ENCODE measurements around the gene DMPK.
A peak's percentile ranks its signal among the peaks of the same experiment; 100 is the strongest.

Gene DMPK

DNA sequence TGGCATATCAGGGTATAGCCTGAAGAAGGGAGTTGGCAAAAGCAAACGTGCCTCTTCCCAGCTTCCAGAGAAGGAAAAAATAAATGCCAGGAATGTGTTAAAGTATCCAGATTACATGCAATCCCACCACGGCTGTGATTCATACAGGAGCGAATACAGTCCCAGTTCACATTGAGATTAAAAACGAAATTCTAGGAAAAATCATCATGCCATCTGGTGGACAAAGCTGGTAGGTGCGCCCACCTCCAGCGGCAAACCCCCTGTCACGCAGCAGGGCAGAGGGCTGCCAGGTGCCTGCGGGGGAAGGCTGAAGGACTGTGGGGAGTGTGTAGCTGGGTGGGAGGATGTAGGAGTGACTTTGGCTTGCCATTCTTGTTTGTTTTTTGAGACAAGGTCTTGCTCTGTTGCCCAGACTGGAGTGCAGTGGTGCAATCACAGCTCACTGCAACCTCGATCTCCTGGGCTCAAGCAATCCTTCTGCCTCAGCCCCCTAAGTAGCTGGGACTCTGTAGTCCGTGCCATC lies 16.8 kb upstream of the DMPK start:
- H3K9me3 ChIP-seq (ENCODE audit: control insufficient read depth, low read length), result no peaks in the 10 kb centered on the region
- H3K4me1 ChIP-seq (ENCODE audit: control insufficient read depth, insufficient read depth, low read length, poor library complexity, severe bottlenecking), result peaks cover 3% of the 10 kb centered on the region
- H3K27ac ChIP-seq (ENCODE audit: low read depth, low read length, severe bottlenecking), result no peak overlapping the region
- no peak overlapping the region for H3K4me3 ChIP-seq (ENCODE audit: extremely low read depth, insufficient read depth, low read length, poor library complexity, severe bottlenecking)
- WGBS, 2 experiments (ENCODE audit: insufficient coverage in 2 of 2), result 17 to 26% methylated on average over 8 to 9 of the region's 10 CpGs
- H3K36me3 ChIP-seq (ENCODE audit: control insufficient read depth, insufficient read depth, low read length), result no peaks in the 10 kb centered on the region

GRCh38 chr19:45794627-45795026 lies 12.3 kb upstream of the DMPK start:
- no peak overlapping the region for H3K27ac ChIP-seq (ENCODE audit: low read depth, low read length, severe bottlenecking)
- peaks cover 15% of the 10 kb centered on the region for H3K4me1 ChIP-seq (ENCODE audit: control insufficient read depth, insufficient read depth, low read length, poor library complexity, severe bottlenecking)
- no peaks in the 10 kb centered on the region for H3K9me3 ChIP-seq (ENCODE audit: control insufficient read depth, low read length)
- WGBS, 2 experiments (ENCODE audit: insufficient coverage in 2 of 2), result 94 to 100% methylated on average over 1 to 2 of the region's 2 CpGs
- H3K4me3 ChIP-seq (ENCODE audit: extremely low read depth, insufficient read depth, low read length, poor library complexity, severe bottlenecking), result no peak overlapping the region
- peaks cover 10% of the 10 kb centered on the region for H3K36me3 ChIP-seq (ENCODE audit: control insufficient read depth, insufficient read depth, low read length)

DNA sequence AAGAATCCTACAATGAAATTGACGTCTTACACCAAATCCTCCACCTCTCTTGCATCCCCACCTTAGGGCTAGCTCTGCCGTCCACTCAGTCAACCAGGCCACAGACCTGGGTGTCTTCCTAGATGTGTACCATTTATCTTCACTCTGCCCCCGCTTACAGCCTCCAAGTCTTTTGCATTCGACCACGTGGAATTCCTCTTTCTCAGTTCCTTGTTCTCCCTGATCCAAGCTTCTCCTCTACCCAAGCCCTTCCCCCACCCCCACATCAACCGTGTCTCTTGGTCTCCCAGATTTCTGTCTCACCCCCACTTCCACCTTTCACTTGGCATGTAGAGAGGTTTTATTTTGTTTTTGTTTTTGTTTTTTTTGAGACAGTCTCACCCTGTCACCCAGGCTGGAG lies 11.6 kb upstream of the DMPK start:
- H3K4me1 ChIP-seq (ENCODE audit: control insufficient read depth, insufficient read depth, low read length, poor library complexity, severe bottlenecking), result peaks cover 15% of the 10 kb centered on the region
- H3K4me3 ChIP-seq (ENCODE audit: extremely low read depth, insufficient read depth, low read length, poor library complexity, severe bottlenecking), result no peak overlapping the region
- peaks cover 17% of the 10 kb centered on the region for H3K36me3 ChIP-seq (ENCODE audit: control insufficient read depth, insufficient read depth, low read length)
- WGBS, 2 experiments (ENCODE audit: insufficient coverage in 2 of 2), result 96 to 100% methylated on average over 2 to 3 of the region's 6 CpGs
- no peaks in the 10 kb centered on the region for H3K9me3 ChIP-seq (ENCODE audit: control insufficient read depth, low read length)
- no peak overlapping the region for H3K27ac ChIP-seq (ENCODE audit: low read depth, low read length, severe bottlenecking)

GRCh38 chr19:45793178-45793564 lies 10.9 kb upstream of the DMPK start:
- Histone ChIP-seq H3K36me3 (ENCODE audit: control insufficient read depth, insufficient read depth, low read length) (peaks cover 24% of the 10 kb centered on the region), H3K4me1 (ENCODE audit: control insufficient read depth, insufficient read depth, low read length, poor library complexity, severe bottlenecking) (peaks cover 15% of the 10 kb centered on the region), H3K9me3 (ENCODE audit: control insufficient read depth, low read length) (no peaks in the 10 kb centered on the region), H3K27ac (ENCODE audit: low read depth, low read length, severe bottlenecking) (peak overlapping the region; percentile 60), H3K4me3 (ENCODE audit: extremely low read depth, insufficient read depth, low read length, poor library complexity, severe bottlenecking) (no peak overlapping the region)
- WGBS, 2 experiments (ENCODE audit: insufficient coverage in 2 of 2), result 58 to 62% methylated on average over 3 of the region's 3 CpGs

DNA sequence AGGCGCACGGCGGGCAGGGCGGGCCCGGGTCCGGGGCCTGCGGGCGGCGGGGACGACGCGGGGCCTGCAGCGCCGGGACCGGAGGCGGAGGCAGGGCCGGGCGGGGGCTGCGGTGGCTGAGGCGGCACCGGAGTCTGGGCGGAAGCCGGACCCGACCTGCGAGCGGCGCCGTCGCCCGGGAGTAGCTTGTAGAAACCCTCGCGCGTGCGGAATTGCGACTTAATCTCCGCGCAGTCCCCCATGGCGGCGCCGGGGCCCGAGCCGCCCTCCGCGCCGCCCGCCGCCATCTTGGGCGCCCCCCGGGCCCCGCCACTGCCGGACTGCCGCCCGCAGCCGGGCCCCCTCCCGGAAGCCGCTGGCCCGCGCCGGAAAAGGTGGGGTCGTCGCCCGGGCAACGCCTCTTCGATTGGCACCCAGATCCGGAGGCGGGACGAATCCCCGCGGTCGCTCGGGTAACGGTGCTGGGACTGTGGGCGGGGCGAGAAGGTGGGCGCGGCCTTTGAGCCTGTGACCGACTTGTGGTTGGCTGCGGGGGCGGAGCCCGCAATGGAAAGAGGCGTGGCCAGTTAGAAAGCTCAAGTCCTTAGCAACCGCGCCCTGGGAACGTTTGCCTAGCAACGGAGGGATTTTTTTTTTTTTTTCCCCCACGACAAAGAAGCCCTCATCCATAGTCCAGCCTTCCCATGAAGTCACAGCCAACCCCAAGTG lies 10.3 kb upstream of the DMPK start, which contains the start of gene DMWD:
TSS of gene DMWD (minus strand) at position 376 of the 708 bp plus-strand sequence. CDS start at position 287, 89 bp downstream.
- 0% methylated on average over 77 to 83 of the region's 86 CpGs for WGBS, 2 experiments (ENCODE audit: insufficient coverage in 2 of 2)
- Histone ChIP-seq H3K4me1 (ENCODE audit: control insufficient read depth, insufficient read depth, low read length, poor library complexity, severe bottlenecking) (peaks cover 15% of the 10 kb centered on the region), H3K27ac (ENCODE audit: low read depth, low read length, severe bottlenecking) (peak within 1 kb of the TSS; percentile 60), H3K9me3 (ENCODE audit: control insufficient read depth, low read length) (no peaks in the 10 kb centered on the region), H3K4me3 (ENCODE audit: extremely low read depth, insufficient read depth, low read length, poor library complexity, severe bottlenecking) (peak within 1 kb of the TSS; percentile 82), H3K36me3 (ENCODE audit: control insufficient read depth, insufficient read depth, low read length) (peaks cover 30% of the 10 kb centered on the region)

DNA sequence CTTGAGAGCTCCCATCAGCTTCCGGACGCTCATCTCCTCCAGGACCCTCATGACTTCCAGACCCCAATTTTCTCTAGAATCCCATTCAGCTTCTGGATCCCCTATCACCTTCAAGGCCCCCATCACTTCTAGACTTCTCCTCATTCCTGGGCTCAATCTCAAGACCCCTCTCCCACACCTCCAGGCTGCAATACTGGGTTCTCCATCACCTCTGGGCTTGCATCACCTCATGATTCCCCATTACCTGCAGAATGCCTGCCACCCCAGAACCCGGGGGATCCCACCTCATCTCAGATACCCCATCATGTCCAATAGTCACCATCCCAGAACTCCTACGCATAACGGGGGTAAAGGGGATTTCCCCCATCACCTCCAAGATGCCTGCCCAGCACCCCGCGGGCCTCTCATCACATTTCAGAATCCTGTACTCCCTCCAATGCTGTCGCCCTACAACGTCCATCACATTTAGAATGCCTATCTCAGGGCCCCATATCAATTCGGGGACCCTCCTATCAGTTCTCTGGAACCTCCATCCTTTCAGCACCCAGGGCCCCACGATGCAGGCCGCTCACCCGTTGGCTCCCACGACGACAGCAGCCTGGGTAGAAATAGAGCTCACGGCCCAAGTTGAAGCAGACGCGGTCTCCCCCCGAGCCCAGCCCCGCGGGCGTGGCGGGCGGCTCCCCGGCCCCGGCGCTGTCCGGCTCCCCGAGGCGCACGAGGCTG lies 9.6 kb upstream of the DMPK start:
- H3K27ac ChIP-seq (ENCODE audit: low read depth, low read length, severe bottlenecking), result no peak overlapping the region
- H3K4me1 ChIP-seq (ENCODE audit: control insufficient read depth, insufficient read depth, low read length, poor library complexity, severe bottlenecking), result peaks cover 15% of the 10 kb centered on the region
- peak overlapping the region; percentile 82 for H3K4me3 ChIP-seq (ENCODE audit: extremely low read depth, insufficient read depth, low read length, poor library complexity, severe bottlenecking)
- peaks cover 37% of the 10 kb centered on the region for H3K36me3 ChIP-seq (ENCODE audit: control insufficient read depth, insufficient read depth, low read length)
- H3K9me3 ChIP-seq (ENCODE audit: control insufficient read depth, low read length), result no peaks in the 10 kb centered on the region
- WGBS, 2 experiments (ENCODE audit: insufficient coverage in 2 of 2), result 11 to 13% methylated on average over 25 to 29 of the region's 31 CpGs

- peak overlapping the region; percentile 82 for H3K4me3 ChIP-seq (ENCODE audit: extremely low read depth, insufficient read depth, low read length, poor library complexity, severe bottlenecking)
- H3K36me3 ChIP-seq (ENCODE audit: control insufficient read depth, insufficient read depth, low read length), result peaks cover 46% of the 10 kb centered on the region
- no peak overlapping the region for H3K27ac ChIP-seq (ENCODE audit: low read depth, low read length, severe bottlenecking)
- peaks cover 15% of the 10 kb centered on the region for H3K4me1 ChIP-seq (ENCODE audit: control insufficient read depth, insufficient read depth, low read length, poor library complexity, severe bottlenecking)
- 98% methylated on average over 8 of the region's 8 CpGs for WGBS, 2 experiments (ENCODE audit: insufficient coverage in 2 of 2)
- H3K9me3 ChIP-seq (ENCODE audit: control insufficient read depth, low read length), result no peaks in the 10 kb centered on the region
These were observed 8.7 kb upstream of the DMPK start for GRCh38 chr19:45790942-45791341.

- no peak overlapping the region for H3K27ac ChIP-seq (ENCODE audit: low read depth, low read length, severe bottlenecking)
- no peak overlapping the region for H3K4me3 ChIP-seq (ENCODE audit: extremely low read depth, insufficient read depth, low read length, poor library complexity, severe bottlenecking)
- H3K4me1 ChIP-seq (ENCODE audit: control insufficient read depth, insufficient read depth, low read length, poor library complexity, severe bottlenecking), result peaks cover 16% of the 10 kb centered on the region
- H3K36me3 ChIP-seq (ENCODE audit: control insufficient read depth, insufficient read depth, low read length), result peaks cover 62% of the 10 kb centered on the region
- H3K9me3 ChIP-seq (ENCODE audit: control insufficient read depth, low read length), result no peaks in the 10 kb centered on the region
- 93 to 98% methylated on average over 10 to 12 of the region's 15 CpGs for WGBS, 2 experiments (ENCODE audit: insufficient coverage in 2 of 2)
These were observed 6.9 kb upstream of the DMPK start for GRCh38 chr19:45789035-45789786.

- H3K27ac ChIP-seq (ENCODE audit: low read depth, low read length, severe bottlenecking), result no peak overlapping the region
- WGBS, 2 experiments (ENCODE audit: insufficient coverage in 2 of 2), result 97 to 99% methylated on average over 20 to 21 of the region's 21 CpGs
- H3K36me3 ChIP-seq (ENCODE audit: control insufficient read depth, insufficient read depth, low read length), result peaks cover 66% of the 10 kb centered on the region
- no peak overlapping the region for H3K4me3 ChIP-seq (ENCODE audit: extremely low read depth, insufficient read depth, low read length, poor library complexity, severe bottlenecking)
- H3K4me1 ChIP-seq (ENCODE audit: control insufficient read depth, insufficient read depth, low read length, poor library complexity, severe bottlenecking), result peaks cover 35% of the 10 kb centered on the region
- H3K9me3 ChIP-seq (ENCODE audit: control insufficient read depth, low read length), result no peaks in the 10 kb centered on the region
These were observed 4.2 kb upstream of the DMPK start for GRCh38 chr19:45786533-45786894.

- H3K4me1 ChIP-seq (ENCODE audit: control insufficient read depth, insufficient read depth, low read length, poor library complexity, severe bottlenecking), result peaks cover 36% of the 10 kb centered on the region
- H3K27ac ChIP-seq (ENCODE audit: low read depth, low read length, severe bottlenecking), result no peak overlapping the region
- 95 to 97% methylated on average over 46 to 48 of the region's 57 CpGs for WGBS, 2 experiments (ENCODE audit: insufficient coverage in 2 of 2)
- no peak overlapping the region for H3K4me3 ChIP-seq (ENCODE audit: extremely low read depth, insufficient read depth, low read length, poor library complexity, severe bottlenecking)
- H3K36me3 ChIP-seq (ENCODE audit: control insufficient read depth, insufficient read depth, low read length), result peaks cover 64% of the 10 kb centered on the region
- no peaks in the 10 kb centered on the region for H3K9me3 ChIP-seq (ENCODE audit: control insufficient read depth, low read length)
These were observed 3.7 kb upstream of the DMPK start for GRCh38 chr19:45785781-45786532.

Measured in mesodermal cell (in vitro differentiated cells).